GM23338 (cell line): ENCODE data around the gene CD80. TPM values are rescaled to one million over a fixed set of nuclear protein-coding genes. Genes with fewer than 3 reads are reported as not detected.

Experiments
- ATAC-seq: fragments of 200-7000 bp; cut with Tn5 transposase; 3 replicates; pipeline ENCODE4 v1.9.1; 2020
- DNase-seq: peaks from one replicate; pipeline ENCODE4 v3.0.0-alpha.2; 2015; ENCODE audit warnings: low spot score
- H2AFZ ChIP-seq: fragments of 200-600 bp; sonication (generic); 2 replicates; pipeline ENCODE4 v1.8.0; 2016; ENCODE audit warnings: antibody characterized with exemption, mild to moderate bottlenecking, moderate library complexity
- H3F3A ChIP-seq: fragments of 200-600 bp; sonication (generic); replicated peaks from 2 replicates; pipeline ENCODE4 v1.8.0; 2017; ENCODE audit warnings: antibody characterized with exemption, mixed run types, low read depth
- H3K27ac ChIP-seq: fragments of 200-600 bp; sonication (generic); 2 replicates; pipeline ENCODE4 v1.6.1; 2016; ENCODE audit warnings: low read depth
- H3K27me3 ChIP-seq: fragments of 200-600 bp; sonication (generic); 2 replicates; pipeline ENCODE4 v1.8.0; 2016; ENCODE audit warnings: mild to moderate bottlenecking, mixed run types, moderate library complexity; ENCODE audit not compliant: insufficient read depth
- H3K36me3 ChIP-seq: fragments of 200-600 bp; sonication (generic); 2 replicates; pipeline ENCODE4 v1.8.0; 2016; ENCODE audit warnings: mild to moderate bottlenecking; ENCODE audit not compliant: insufficient read depth
- H3K4me1 ChIP-seq: fragments of 200-600 bp; sonication (generic); 2 replicates; pipeline ENCODE4 v1.8.0; 2016; ENCODE audit warnings: mild to moderate bottlenecking, moderate library complexity; ENCODE audit not compliant: insufficient read depth
- H3K4me2 ChIP-seq: fragments of 200-600 bp; sonication (generic); 2 replicates; pipeline ENCODE4 v1.7.1; 2017; ENCODE audit warnings: mixed run types
- H3K4me3 ChIP-seq: fragments of 200-600 bp; sonication (generic); 2 replicates; pipeline ENCODE4 v1.6.1; 2016; ENCODE audit warnings: mixed run types
- H3K79me2 ChIP-seq: fragments of 200-600 bp; sonication (generic); replicated peaks from 2 replicates; pipeline ENCODE4 v1.8.0; 2017; ENCODE audit warnings: mild to moderate bottlenecking; ENCODE audit not compliant: insufficient read depth
- H3K9me2 ChIP-seq: fragments of 200-600 bp; sonication (generic); 2 replicates; pipeline ENCODE4 v1.8.0; 2017; ENCODE audit not compliant: insufficient read depth
- H4K20me1 ChIP-seq: fragments of 200-600 bp; sonication (generic); replicated peaks from 2 replicates; pipeline ENCODE4 v1.8.0; 2017; ENCODE audit warnings: mild to moderate bottlenecking; ENCODE audit not compliant: insufficient read depth
- H3K27ac Mint-ChIP-seq: 2 replicates; pipeline ENCODE4 v1.8.0; 2020; ENCODE audit warnings: inconsistent platforms, mild to moderate bottlenecking, moderate library complexity, mixed read lengths
- H3K27me3 Mint-ChIP-seq: 3 replicates; pipeline ENCODE4 v1.8.0; 2022; ENCODE audit warnings: low read depth, mild to moderate bottlenecking, moderate library complexity, mixed read lengths, inconsistent platforms; ENCODE audit not compliant: insufficient read depth, poor library complexity
- H3K36me3 Mint-ChIP-seq: 3 replicates; pipeline ENCODE4 v1.8.0; 2021; ENCODE audit warnings: low read depth, mild to moderate bottlenecking, inconsistent platforms, moderate library complexity, mixed read lengths
- H3K4me1 Mint-ChIP-seq: 3 replicates; pipeline ENCODE4 v1.8.0; 2020; ENCODE audit warnings: mild to moderate bottlenecking, inconsistent platforms, mixed read lengths
- H3K4me3 Mint-ChIP-seq: 3 replicates; pipeline ENCODE4 v1.8.0; 2021; ENCODE audit warnings: moderate library complexity, mild to moderate bottlenecking, inconsistent platforms, mixed read lengths
- H3K9me3 Mint-ChIP-seq: 3 replicates; pipeline ENCODE4 v1.8.0; 2020; ENCODE audit warnings: moderate library complexity, mild to moderate bottlenecking, inconsistent platforms, mixed read lengths
- CREB1 ChIP-seq: fragments of 250-450 bp; sonication (Bioruptor Pico); IDR thresholded peaks from 2 replicates; pipeline ENCODE4 v1.5.0; 2020; ENCODE audit warnings: low read depth, mild to moderate bottlenecking, moderate library complexity
- ETS1 ChIP-seq: IDR thresholded peaks from 2 replicates; pipeline ENCODE4 v1.6.1; 2016; ENCODE audit warnings: antibody characterized with exemption
- EZH2phosphoT487 ChIP-seq: fragments of 200-600 bp; sonication (generic); IDR thresholded peaks from one replicate; pipeline ENCODE4 v1.8.1; 2018; ENCODE audit warnings: antibody characterized with exemption; ENCODE audit not compliant: unreplicated experiment
- JUNB ChIP-seq: IDR thresholded peaks from one replicate; pipeline ENCODE4 v1.6.1; 2016; ENCODE audit warnings: antibody characterized with exemption; ENCODE audit not compliant: unreplicated experiment
- POLR2AphosphoS5 ChIP-seq: IDR thresholded peaks from 2 replicates; pipeline ENCODE4 v1.6.1; 2016; ENCODE audit warnings: antibody characterized with exemption, low read depth
- ZNF114 ChIP-seq: fragments of 250-450 bp; sonication (Bioruptor Pico); IDR thresholded peaks from 2 replicates; pipeline ENCODE4 v1.5.0; 2020; ENCODE audit warnings: mild to moderate bottlenecking, moderate library complexity
- ZNF462 ChIP-seq: fragments of 250-450 bp; sonication (Bioruptor Pico); IDR thresholded peaks from 2 replicates; pipeline ENCODE4 v1.5.0; 2020; ENCODE audit warnings: mild to moderate bottlenecking, moderate library complexity
- polyA plus RNA-seq: library from polyadenylated mRNA; unstranded; fragments of >200 nt; fragmentation: Nextera tagmentation; extraction: Ambion mirVana; gene quantifications from 2 replicates; pipeline ENCODE4 v1.2.1, GENCODE V29; 2016
- total RNA-seq: library from RNA; depleted of rRNA; stranded (reverse); fragments of >200 nt; shearing (Covaris generic); gene quantifications from 2 replicates; pipeline ENCODE4 v1.2.3, GENCODE V29; 2014
- TF ChIP-seq, protein P1 (sequence below): IDR thresholded peaks from one replicate; pipeline ENCODE4 v1.6.1; 2018; ENCODE audit warnings: antibody characterized with exemption; ENCODE audit not compliant: unreplicated experiment

Gene CD80
- total and polyA plus RNA-seq, 2 experiments from 2014 or later, result not detected

- Mint-ChIP-seq H3K27ac (no peak overlapping the region), H3K4me3 (no peak overlapping the region), H3K36me3 (no peaks in the 10 kb centered on the region), H3K9me3 (no peaks in the 10 kb centered on the region), H3K4me1 (no peaks in the 10 kb centered on the region), H3K27me3 (peaks cover 2% of the 10 kb centered on the region)
- Histone ChIP-seq H3F3A (no peaks in the 10 kb centered on the region), H3K4me3 (no peak overlapping the region), H4K20me1 (no peaks in the 10 kb centered on the region), H2AFZ (no peak overlapping the region), H3K9me2 (no peaks in the 10 kb centered on the region), H3K36me3 (no peaks in the 10 kb centered on the region), H3K4me1 (no peaks in the 10 kb centered on the region), H3K27ac (no peak overlapping the region), H3K79me2 (no peaks in the 10 kb centered on the region), H3K4me2 (no peak overlapping the region), H3K27me3 (no peaks in the 10 kb centered on the region)
- ATAC-seq, result no peak
- TF ChIP-seq ZNF114 (CRISPR knock-in tag) (no peak), POLR2AphosphoS5 (no peak), ETS1 (no peak), ZNF462 (CRISPR knock-in tag) (no peak), CREB1 (CRISPR knock-in tag) (no peak), EZH2phosphoT487 (no peak), JUNB (no peak)
- TF ChIP-seq, protein P1, sequence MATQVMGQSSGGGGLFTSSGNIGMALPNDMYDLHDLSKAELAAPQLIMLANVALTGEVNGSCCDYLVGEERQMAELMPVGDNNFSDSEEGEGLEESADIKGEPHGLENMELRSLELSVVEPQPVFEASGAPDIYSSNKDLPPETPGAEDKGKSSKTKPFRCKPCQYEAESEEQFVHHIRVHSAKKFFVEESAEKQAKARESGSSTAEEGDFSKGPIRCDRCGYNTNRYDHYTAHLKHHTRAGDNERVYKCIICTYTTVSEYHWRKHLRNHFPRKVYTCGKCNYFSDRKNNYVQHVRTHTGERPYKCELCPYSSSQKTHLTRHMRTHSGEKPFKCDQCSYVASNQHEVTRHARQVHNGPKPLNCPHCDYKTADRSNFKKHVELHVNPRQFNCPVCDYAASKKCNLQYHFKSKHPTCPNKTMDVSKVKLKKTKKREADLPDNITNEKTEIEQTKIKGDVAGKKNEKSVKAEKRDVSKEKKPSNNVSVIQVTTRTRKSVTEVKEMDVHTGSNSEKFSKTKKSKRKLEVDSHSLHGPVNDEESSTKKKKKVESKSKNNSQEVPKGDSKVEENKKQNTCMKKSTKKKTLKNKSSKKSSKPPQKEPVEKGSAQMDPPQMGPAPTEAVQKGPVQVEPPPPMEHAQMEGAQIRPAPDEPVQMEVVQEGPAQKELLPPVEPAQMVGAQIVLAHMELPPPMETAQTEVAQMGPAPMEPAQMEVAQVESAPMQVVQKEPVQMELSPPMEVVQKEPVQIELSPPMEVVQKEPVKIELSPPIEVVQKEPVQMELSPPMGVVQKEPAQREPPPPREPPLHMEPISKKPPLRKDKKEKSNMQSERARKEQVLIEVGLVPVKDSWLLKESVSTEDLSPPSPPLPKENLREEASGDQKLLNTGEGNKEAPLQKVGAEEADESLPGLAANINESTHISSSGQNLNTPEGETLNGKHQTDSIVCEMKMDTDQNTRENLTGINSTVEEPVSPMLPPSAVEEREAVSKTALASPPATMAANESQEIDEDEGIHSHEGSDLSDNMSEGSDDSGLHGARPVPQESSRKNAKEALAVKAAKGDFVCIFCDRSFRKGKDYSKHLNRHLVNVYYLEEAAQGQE, result no peak
- DNase-seq, result no peak
Measured at GRCh38 chr3:119538772-119539171, 20.6 kb downstream of the CD80 start.
